Colonic mucosa (tissue), 4 donors: ENCODE data around the gene GAPDH. TPM values are rescaled to one million over a fixed set of nuclear protein-coding genes. Genes with fewer than 3 reads are reported as not detected.
"Not testable (repeated sequence)": the region's sequence is repeated elsewhere in the genome, so short reads cannot be mapped to it uniquely, and the experiment has no call there.

Experiments used
- DNase-seq: peaks from one replicate; pipeline ENCODE4 v3.0.0-alpha.2; 2020
- H3K27ac ChIP-seq: fragments of 200-600 bp; one replicate; pipeline ENCODE4 v1.8.0; 2021
- H3K27me3 ChIP-seq: fragments of 200-600 bp; one replicate; pipeline ENCODE4 v1.8.0; 2021
- H3K36me3 ChIP-seq: fragments of 200-600 bp; one replicate; pipeline ENCODE4 v1.8.0; 2021
- H3K4me1 ChIP-seq: fragments of 200-600 bp; one replicate; pipeline ENCODE4 v1.8.0; 2021; ENCODE audit warnings: mild to moderate bottlenecking
- H3K4me3 ChIP-seq: fragments of 200-600 bp; one replicate; pipeline ENCODE4 v1.8.0; 2021
- H3K9ac ChIP-seq, 2 donors: one replicate each; pipeline ENCODE4 v1.7.0; 2013; ENCODE audit warnings: control low read depth in 2 of 2, low read depth in 2 of 2, low read length in 2 of 2
- H3K9me3 ChIP-seq: fragments of 200-600 bp; one replicate; pipeline ENCODE4 v1.8.0; 2021
- CTCF ChIP-seq: fragments of 200-600 bp; IDR thresholded peaks from one replicate; pipeline ENCODE4 v1.8.0; 2022; ENCODE audit warnings: antibody characterized with exemption, mild to moderate bottlenecking
- intact Hi-C: fragments of 100-400 bp; cut with DNase I; formaldehyde crosslinking; loops from one replicate; pipeline ENCODE4 v1.14.1; 2022
- total RNA-seq, 2 donors: library from RNA; stranded (reverse); fragmentation: NEBNext Ultra II Directional in 1 of 2; extraction: Animal tissue kit (Norgen Biotek cat#: 25700) in 1 of 2; gene quantifications; one replicate each; pipeline ENCODE4 v1.2.1, GENCODE V29; 2021
- donor health status: healthy.
- donor health status: DM: no; HTN: no; CAD: no.
- donor health status: DM: no; HTN: no; CAD: no.

GAPDH gene
- total RNA-seq, 2 donors from 2014 or later: 3,442 to 3,768 TPM

GRCh38 chr12:6493497-6494257, 40.6 kb upstream of the GAPDH start, which contains the start of gene NCAPD2:
TSS of gene NCAPD2 (plus strand) at chr12:6494102. CDS start at chr12:6495099, 997 bp downstream.
- intact Hi-C loops: no loop called here
- no peaks in the 10 kb centered on the region for H3K27me3 ChIP-seq
- no peaks in the 10 kb centered on the region for H3K9me3 ChIP-seq
- H3K4me3 ChIP-seq: peak within 1 kb of the TSS; percentile 76
- TF ChIP-seq CTCF: peak; percentile 33
- peak within 1 kb of the TSS; percentile 99 for H3K27ac ChIP-seq
- H3K4me1 ChIP-seq: peaks cover 3% of the 10 kb centered on the region
- peak; percentile 97 for DNase-seq
- peak within 1 kb of the TSS; percentile 86 to 98 for H3K9ac ChIP-seq
- H3K36me3 ChIP-seq: no peaks in the 10 kb centered on the region

GRCh38 chr12:6494258-6494743, 40.0 kb upstream of the GAPDH start:
- intact Hi-C loops: no loop called here
- Histone ChIP-seq H3K36me3 (no peaks in the 10 kb centered on the region), H3K4me1 (peaks cover 3% of the 10 kb centered on the region), H3K27me3 (no peaks in the 10 kb centered on the region), H3K9ac (peak overlapping the region in 1 of 2 donors; percentile 98), H3K4me3 (peak overlapping the region; percentile 76), H3K27ac (peak overlapping the region; percentile 99), H3K9me3 (no peaks in the 10 kb centered on the region)
- no peak for DNase-seq
- no peak for TF ChIP-seq CTCF

- Histone ChIP-seq H3K27me3 (no peaks in the 10 kb centered on the region), H3K9me3 (no peaks in the 10 kb centered on the region), H3K27ac (no peak overlapping the region), H3K36me3 (no peaks in the 10 kb centered on the region), H3K9ac (peak overlapping the region in 1 of 2 donors; percentile 98), H3K4me1 (peaks cover 3% of the 10 kb centered on the region), H3K4me3 (peak overlapping the region; percentile 76)
- DNase-seq: no peak
- no peak for TF ChIP-seq CTCF
- intact Hi-C loops: no loop called here
Measured at GRCh38 chr12:6494968-6495367, 39.3 kb upstream of the GAPDH start.

GRCh38 chr12:6497291-6497690, 37.0 kb upstream of the GAPDH start:
- H3K9me3 ChIP-seq, DNase-seq: not testable (repeated sequence)

GRCh38 chr12:6500466-6500865, 33.9 kb upstream of the GAPDH start:
- TF ChIP-seq CTCF: no peak
- intact Hi-C loops: no loop called here

More at GRCh38 chr12:6497291-6497690, 37.0 kb upstream of the GAPDH start:
- H3K27ac ChIP-seq, H3K9ac ChIP-seq, H3K27me3 ChIP-seq, H3K4me3 ChIP-seq, intact Hi-C loops, H3K4me1 ChIP-seq, H3K36me3 ChIP-seq: not testable (repeated sequence)

More at GRCh38 chr12:6500466-6500865, 33.9 kb upstream of the GAPDH start:
- no peaks in the 10 kb centered on the region for H3K4me1 ChIP-seq
- no peaks in the 10 kb centered on the region for H3K27me3 ChIP-seq
- H3K4me3 ChIP-seq: no peak overlapping the region
- no peaks in the 10 kb centered on the region for H3K9me3 ChIP-seq
- no peak overlapping the region for H3K27ac ChIP-seq
- H3K36me3 ChIP-seq: no peaks in the 10 kb centered on the region
- H3K9ac ChIP-seq: no peak overlapping the region
- DNase-seq: no peak
